Measurements from ENCODE around the gene TMEM161A. TPM values are rescaled to one million over a fixed set of nuclear protein-coding genes. Genes with fewer than 3 reads are reported as not detected.
A peak's percentile ranks its signal among the peaks of the same experiment; 100 is the strongest.

The TMEM161A gene
- total and polyA plus RNA-seq, 2 of the 13 experiments (the other 11 are each of a cell fraction or from before 2014, with no cell fraction given): 25.9 to 31.4 TPM

GRCh38 chr19:19098084-19098702, 40.1 kb downstream of the TMEM161A start:
- no peak for FAIRE-seq
- ChIA-PET POLR2A (interaction anchor here (1.1 to 2.1 kb wide), 3 partner anchors 10 to 36 kb away, joined by 3 to 43 read pairs (median 6); partner anchors contain the start of gene SLC25A42), CTCF (ENCODE audit: low intra/inter-chr PET ratio, low total read pairs) (no interaction called here)
- Histone ChIP-seq H3K9ac (ENCODE audit: insufficient read depth, low read depth, low read length) (peak overlapping the region; percentile 85), H3K79me2 (ENCODE audit: insufficient read depth, low read length) (no peaks in the 10 kb centered on the region), H3K27ac (ENCODE audit: extremely low read length, insufficient read depth, low read length) (peak overlapping the region; percentile 99), H3K4me1 (ENCODE audit: insufficient read depth, low read length) (peaks cover 96% of the 10 kb centered on the region), H4K20me1 (ENCODE audit: insufficient read depth, low read length) (no peaks in the 10 kb centered on the region), H3K36me3 (replicated peaks in 1 of 2; ENCODE audit: control insufficient read depth in 1 of 2, insufficient read depth in 2 of 2, low read length in 2 of 2) (no peaks in the 10 kb centered on the region), H3K4me2 (ENCODE audit: low read depth, low read length) (peak overlapping the region; percentile 83), H3K9me3 (ENCODE audit: low read length) (no peaks in the 10 kb centered on the region), H3K4me3 (replicated peaks in 1 of 3; ENCODE audit: insufficient read depth in 1 of 3, low read depth in 2 of 3, low read length in 3 of 3) (peak overlapping the region in 1 of 3 experiments; percentile 61; a peak in 3 of 6 replicates), H3K27me3 (ENCODE audit: control insufficient read depth in 1 of 2, insufficient read depth in 2 of 2, low read length in 2 of 2) (no peaks in the 10 kb centered on the region), H2AFZ (ENCODE audit: low read length) (no peak overlapping the region)
- BruUV-seq (replicated peaks): TSS peak; percentile 74
- intact Hi-C loops (cut with micrococcal nuclease; ENCODE audit: unreplicated experiment): loop anchor here (2.0 to 5.0 kb wide), 2 partner anchors 15 to 39 kb away; partner anchors contain the start of gene TMEM161A
- peak; percentile 4 for ATAC-seq
- in situ Hi-C loops (cut with HindIII; ENCODE audit: extremely low pct_ligation_motif_present, low pct_unique_long_range_greater_than_20kb): no loop called here
- 0 out of 2 replicates have a peak, but pooled peaks have one; percentile 19 for TF ChIP-seq ZNF543 (CRISPR knock-in tag; IDR thresholded peaks at IDR 0.05)
- TF ChIP-seq, protein P1, sequence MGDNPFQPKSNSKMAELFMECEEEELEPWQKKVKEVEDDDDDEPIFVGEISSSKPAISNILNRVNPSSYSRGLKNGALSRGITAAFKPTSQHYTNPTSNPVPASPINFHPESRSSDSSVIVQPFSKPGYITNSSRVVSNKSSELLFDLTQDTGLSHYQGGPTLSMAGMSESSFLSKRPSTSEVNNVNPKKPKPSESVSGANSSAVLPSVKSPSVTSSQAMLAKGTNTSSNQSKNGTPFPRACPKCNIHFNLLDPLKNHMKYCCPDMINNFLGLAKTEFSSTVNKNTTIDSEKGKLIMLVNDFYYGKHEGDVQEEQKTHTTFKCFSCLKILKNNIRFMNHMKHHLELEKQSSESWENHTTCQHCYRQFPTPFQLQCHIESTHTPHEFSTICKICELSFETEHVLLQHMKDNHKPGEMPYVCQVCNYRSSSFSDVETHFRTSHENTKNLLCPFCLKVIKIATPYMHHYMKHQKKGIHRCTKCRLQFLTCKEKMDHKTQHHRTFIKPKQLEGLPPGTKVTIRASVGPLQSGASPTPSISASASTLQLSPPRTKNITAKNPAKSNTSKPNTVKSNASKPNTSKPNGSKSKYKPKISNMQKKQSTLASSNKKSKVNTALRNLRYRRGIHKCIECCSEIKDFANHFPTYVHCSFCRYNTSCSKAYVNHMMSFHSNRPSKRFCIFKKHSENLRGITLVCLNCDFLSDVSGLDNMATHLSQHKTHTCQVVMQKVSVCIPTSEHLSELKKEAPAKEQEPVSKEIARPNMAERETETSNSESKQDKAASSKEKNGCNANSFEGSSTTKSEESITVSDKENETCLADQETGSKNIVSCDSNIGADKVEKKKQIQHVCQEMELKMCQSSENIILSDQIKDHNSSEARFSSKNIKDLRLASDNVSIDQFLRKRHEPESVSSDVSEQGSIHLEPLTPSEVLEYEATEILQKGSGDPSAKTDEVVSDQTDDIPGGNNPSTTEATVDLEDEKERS (CRISPR knock-in tag; IDR thresholded peaks at IDR 0.05): peak; percentile 39; the same call in 1 of the 2 replicates
- TF ChIP-seq POLR2A (IDR thresholded peaks at IDR 0.05; ENCODE audit: insufficient read depth in 1 of 2, low read depth in 2 of 2, low read length in 2 of 2): no peak
- no peak for TF ChIP-seq ATAD3A (CRISPR knock-in tag; IDR thresholded peaks at IDR 0.05)
- 0 out of 2 replicates have a peak, but pooled peaks have one; percentile 2 for TF ChIP-seq ZBTB3 (CRISPR knock-in tag; IDR thresholded peaks at IDR 0.05; ENCODE audit: borderline replicate concordance, low read depth)
- TF ChIP-seq, protein P2, sequence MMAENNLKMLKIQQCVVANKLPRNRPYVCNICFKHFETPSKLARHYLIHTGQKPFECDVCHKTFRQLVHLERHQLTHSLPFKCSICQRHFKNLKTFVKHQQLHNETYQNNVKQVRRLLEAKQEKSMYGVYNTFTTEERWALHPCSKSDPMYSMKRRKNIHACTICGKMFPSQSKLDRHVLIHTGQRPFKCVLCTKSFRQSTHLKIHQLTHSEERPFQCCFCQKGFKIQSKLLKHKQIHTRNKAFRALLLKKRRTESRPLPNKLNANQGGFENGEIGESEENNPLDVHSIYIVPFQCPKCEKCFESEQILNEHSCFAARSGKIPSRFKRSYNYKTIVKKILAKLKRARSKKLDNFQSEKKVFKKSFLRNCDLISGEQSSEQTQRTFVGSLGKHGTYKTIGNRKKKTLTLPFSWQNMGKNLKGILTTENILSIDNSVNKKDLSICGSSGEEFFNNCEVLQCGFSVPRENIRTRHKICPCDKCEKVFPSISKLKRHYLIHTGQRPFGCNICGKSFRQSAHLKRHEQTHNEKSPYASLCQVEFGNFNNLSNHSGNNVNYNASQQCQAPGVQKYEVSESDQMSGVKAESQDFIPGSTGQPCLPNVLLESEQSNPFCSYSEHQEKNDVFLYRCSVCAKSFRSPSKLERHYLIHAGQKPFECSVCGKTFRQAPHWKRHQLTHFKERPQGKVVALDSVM (CRISPR knock-in tag; IDR thresholded peaks at IDR 0.05): peak; percentile 93
- TF ChIP-seq GTF2F1 (IDR thresholded peaks at IDR 0.05; ENCODE audit: low read length): no peak
- TF ChIP-seq ZNF510 (CRISPR knock-in tag; IDR thresholded peaks at IDR 0.05; ENCODE audit: low read depth): peak; percentile 10; the same call in 1 of the 2 replicates
- TF ChIP-seq ZNF3 (CRISPR knock-in tag; IDR thresholded peaks at IDR 0.05): no peak
- no peak for TF ChIP-seq ZFYVE20 (CRISPR knock-in tag; IDR thresholded peaks at IDR 0.05; ENCODE audit: borderline replicate concordance, low read depth)
- TF ChIP-seq ZEB1 (IDR thresholded peaks at IDR 0.05; ENCODE audit: insufficient replicate concordance, low read depth): peak; percentile 20
- 0 out of 2 replicates have a peak, but pooled peaks have one; percentile 11 for TF ChIP-seq ZNF451 (CRISPR knock-in tag; IDR thresholded peaks at IDR 0.05)
- 18% methylated on average over 4 of the region's 9 CpGs for WGBS (ENCODE audit: low lambda C conversion rate)
- DNase-seq (ENCODE audit: low spot score): peak; percentile 23
